K562 (cell line): ENCODE measurements around the gene WASF2.

Experiments
- CEBPB ChIP-seq: fragments of 450-650 bp; IDR thresholded peaks from 2 replicates; pipeline ENCODE4 v1.6.1; 2016; ENCODE audit warnings: missing genetic modification characterization, missing compliant biosample characterization
- CTCF ChIP-seq, 3 experiments: IDR thresholded peaks in 2 of 3; conservative IDR thresholded peaks in 1 of 3; 2 replicates each; pipeline ENCODE4 v1.5.1; 2011 to 2012; ENCODE audit warnings: low read length in 3 of 3, mild to moderate bottlenecking in 3 of 3, control low read depth in 2 of 3, improper control_type of control experiment in 1 of 3, inconsistent platforms in 1 of 3, low read depth in 1 of 3, mixed read lengths in 1 of 3, moderate library complexity in 1 of 3; ENCODE audit not compliant: insufficient read depth in 2 of 3
- ELF2 ChIP-seq: fragments of 250-450 bp; sonication (Bioruptor Pico); IDR thresholded peaks from 2 replicates; pipeline ENCODE4 v1.5.0; 2021; ENCODE audit warnings: mild to moderate bottlenecking
- EP300 ChIP-seq: IDR thresholded peaks from 2 replicates; pipeline ENCODE4 v1.6.1; 2012; ENCODE audit warnings: low read length, improper control_type of control experiment
- MAX ChIP-seq: sonication (generic); formaldehyde crosslinking; IDR thresholded peaks from 2 replicates; pipeline ENCODE4 v1.9.0; 2022; ENCODE audit warnings: mild to moderate bottlenecking, missing genetic modification reagents
- MYC ChIP-seq, 2 experiments: fragments of 250-450 bp in 1 of 2; sonication (Bioruptor Pico) in 1 of 2; IDR thresholded peaks; 2 replicates each; pipeline versions ENCODE4 v1.5.1 to v1.6.1; 2012 to 2021; ENCODE audit warnings: low read depth in 2 of 2, borderline replicate concordance in 1 of 2, improper control_type of control experiment in 1 of 2, low read length in 1 of 2, mild to moderate bottlenecking in 1 of 2, moderate library complexity in 1 of 2
- NFYB ChIP-seq: IDR thresholded peaks from 2 replicates; pipeline ENCODE4 v1.6.1; 2011; ENCODE audit warnings: mild to moderate bottlenecking, moderate library complexity; ENCODE audit not compliant: insufficient read length; ENCODE audit errors: extremely low read depth
- POLR2A ChIP-seq: fragments of 450-650 bp; conservative IDR thresholded peaks from 2 replicates; pipeline ENCODE4 v1.6.1; 2016
- SP1 ChIP-seq: sonication (generic); formaldehyde crosslinking; IDR thresholded peaks from 2 replicates; pipeline ENCODE4 v1.8.1; 2022; ENCODE audit warnings: mild to moderate bottlenecking, missing genetic modification reagents
- TEAD4 ChIP-seq, 2 experiments: sonication (generic) in 1 of 2; formaldehyde crosslinking in 1 of 2; IDR thresholded peaks; 2 replicates each; pipeline versions ENCODE4 v1.6.1 to v1.8.0; 2012 to 2022; ENCODE audit warnings: borderline replicate concordance in 1 of 2, inconsistent platforms in 1 of 2, low read length in 1 of 2, mild to moderate bottlenecking in 1 of 2, missing genetic modification reagents in 1 of 2
- ZNF121 ChIP-seq: sonication (generic); formaldehyde crosslinking; conservative IDR thresholded peaks from 2 replicates; pipeline ENCODE4 v1.8.0; 2022; ENCODE audit warnings: missing genetic modification reagents
- ZNF124 ChIP-seq: sonication (generic); formaldehyde crosslinking; IDR thresholded peaks from 2 replicates; pipeline ENCODE4 v1.8.1; 2022; ENCODE audit warnings: missing genetic modification reagents
- ZNF253 ChIP-seq: fragments of 250-450 bp; sonication (Bioruptor Pico); conservative IDR thresholded peaks from 2 replicates; pipeline ENCODE4 v1.6.1; 2021; ENCODE audit warnings: mild to moderate bottlenecking
- ZNF408 ChIP-seq: fragments of 250-450 bp; sonication (Bioruptor Pico); IDR thresholded peaks from 2 replicates; pipeline ENCODE4 v1.4.0; 2020; ENCODE audit warnings: low read depth, mild to moderate bottlenecking, moderate library complexity

DNA sequence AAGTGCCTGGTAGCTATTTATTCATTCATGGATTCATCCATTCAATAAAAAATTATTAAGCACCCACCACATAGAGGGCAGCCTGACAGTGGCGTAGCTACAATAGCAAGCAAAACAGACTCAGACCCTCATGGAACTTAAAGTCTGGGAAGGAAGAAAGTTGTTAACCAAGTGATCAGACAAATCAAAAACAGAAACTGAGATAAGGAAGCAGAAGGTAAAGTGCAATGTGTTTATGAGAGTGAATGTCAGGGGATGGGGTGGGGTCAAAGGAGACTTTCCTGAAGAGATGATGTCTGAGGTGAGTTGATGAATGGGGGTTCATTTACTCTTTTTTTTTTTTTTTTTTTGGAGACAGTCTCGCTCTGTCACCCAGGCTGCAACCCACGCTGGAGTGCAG lies 2.8 kb upstream of the WASF2 start:
- no peak for TF ChIP-seq MYC (IDR thresholded peaks at IDR 0.05; ENCODE audit: low read depth, low read length)
- TF ChIP-seq MYC (CRISPR knock-in tag; IDR thresholded peaks at IDR 0.05; ENCODE audit: borderline replicate concordance, low read depth): no peak
- TF ChIP-seq TEAD4 (IDR thresholded peaks at IDR 0.05; ENCODE audit: low read length): no peak
- no peak for TF ChIP-seq TEAD4 (CRISPR knock-in tag; IDR thresholded peaks at IDR 0.05; ENCODE audit: borderline replicate concordance)
- no peak for TF ChIP-seq ZNF408
- no peak for TF ChIP-seq MAX (CRISPR knock-in tag)
- TF ChIP-seq POLR2A: no peak
- no peak for TF ChIP-seq EP300
- TF ChIP-seq CTCF (IDR thresholded peaks at IDR 0.05 in 2 of 3, conservative IDR thresholded peaks at IDR 0.05 in 1 of 3; ENCODE audit: insufficient read depth in 2 of 3, low read depth in 1 of 3, low read length in 3 of 3): no peak
- no peak for TF ChIP-seq SP1 (CRISPR knock-in tag)
- no peak for TF ChIP-seq ZNF124 (CRISPR knock-in tag)
- no peak for TF ChIP-seq CEBPB (tag)
- TF ChIP-seq ZNF121 (CRISPR knock-in tag): no peak
- no peak for TF ChIP-seq ELF2 (CRISPR knock-in tag)
- TF ChIP-seq ZNF253 (CRISPR knock-in tag): no peak
- TF ChIP-seq NFYB: no peak
